HepG2 (cell line): ENCODE measurements around the gene RERE. TPM values are rescaled to one million over a fixed set of nuclear protein-coding genes. Genes with fewer than 3 reads are reported as not detected.
A peak's percentile ranks its signal among the peaks of the same experiment; 100 is the strongest.

Experiments used
- ATAC-seq: fragments of 200-7000 bp; cut with Tn5 transposase; 3 replicates; pipeline ENCODE4 v1.9.1; 2020; ENCODE audit warnings: mild to moderate bottlenecking, moderate library complexity
- BruUV-seq: library from RNA; stranded (reverse); fragments of 400-500 nt; replicated peaks from 2 replicates; lab custom pipeline; 2021; lab: Mats Ljungman, UMichigan
- CTCF ChIA-PET: fragments of 300-600 bp; formaldehyde crosslinking; extraction: SDS; loops from one replicate; lab custom pipeline; 2021; ENCODE audit warnings: low total read pairs, inconsistent platforms, low intra/inter-chr PET ratio; lab: Yijun Ruan, JAX
- POLR2A ChIA-PET: fragments of 350-600 bp; sonication (Branson Sonifier 250); formaldehyde crosslinking; loops from one replicate; lab custom pipeline; 2020; ENCODE audit warnings: antibody characterized with exemption, inconsistent platforms; lab: Yijun Ruan, JAX
- DNase-seq: peaks from one replicate; pipeline ENCODE4 v3.0.0-alpha.2; 2015; ENCODE audit warnings: low spot score
- FAIRE-seq: peaks from 3 replicates; lab custom pipeline; 2011; peaks lifted over from hg19 to GRCh38; lab: Jason Lieb, UNC
- H2AFZ ChIP-seq: one replicate; pipeline ENCODE4 v1.6.1; 2011; ENCODE audit warnings: low read length, inconsistent platforms
- H3K27ac ChIP-seq: fragments of 300-600 bp; 3 replicates; pipeline ENCODE4 v1.8.0; 2011; ENCODE audit warnings: mixed run types, mild to moderate bottlenecking, mixed read lengths, low read length, inconsistent platforms; ENCODE audit not compliant: insufficient read depth; ENCODE audit errors: extremely low read length
- H3K27me3 ChIP-seq, 2 experiments: fragments of 200-600 bp in 1 of 2; 2 replicates in 1 of 2; 3 replicates in 1 of 2; pipeline versions ENCODE4 v1.6.0 to v1.8.0; 2011; ENCODE audit warnings: low read length in 2 of 2, mild to moderate bottlenecking in 2 of 2, moderate library complexity in 2 of 2, inconsistent platforms in 1 of 2; ENCODE audit not compliant: insufficient read depth in 2 of 2, control insufficient read depth in 1 of 2
- H3K36me3 ChIP-seq, 2 experiments: fragments of 200-600 bp in 1 of 2; replicated peaks in 1 of 2; 2 replicates in 1 of 2; 3 replicates in 1 of 2; pipeline versions ENCODE4 v1.5.1 to v1.8.0; 2011; ENCODE audit warnings: low read length in 2 of 2, inconsistent platforms in 1 of 2; ENCODE audit not compliant: insufficient read depth in 2 of 2, control insufficient read depth in 1 of 2
- H3K4me1 ChIP-seq: 2 replicates; pipeline ENCODE4 v1.5.1; 2012; ENCODE audit warnings: low read length, inconsistent platforms; ENCODE audit not compliant: insufficient read depth
- H3K4me2 ChIP-seq: 2 replicates; pipeline ENCODE4 v1.6.0; 2011; ENCODE audit warnings: low read depth, low read length, inconsistent platforms
- H3K4me3 ChIP-seq, 3 experiments: fragments of 200-600 bp in 1 of 3; sonication (generic), shearing (Covaris generic) in 1 of 3; replicated peaks in 1 of 3; 2 replicates each; pipeline ENCODE4 v1.5.1; 2011 to 2016; ENCODE audit warnings: low read length in 3 of 3, inconsistent platforms in 2 of 3, low read depth in 2 of 3, mild to moderate bottlenecking in 2 of 3, control low read depth in 1 of 3, mixed read lengths in 1 of 3; ENCODE audit not compliant: insufficient read depth in 1 of 3
- H3K79me2 ChIP-seq: one replicate; pipeline ENCODE4 v1.6.1; 2011; ENCODE audit warnings: low read length, inconsistent platforms; ENCODE audit not compliant: insufficient read depth
- H3K9ac ChIP-seq: 2 replicates; pipeline ENCODE4 v1.6.0; 2011; ENCODE audit warnings: mild to moderate bottlenecking, low read depth, low read length, inconsistent platforms; ENCODE audit not compliant: insufficient read depth
- H3K9me3 ChIP-seq: 2 replicates; pipeline ENCODE4 v1.5.1; 2012; ENCODE audit warnings: mild to moderate bottlenecking, low read length
- H4K20me1 ChIP-seq: 2 replicates; pipeline ENCODE4 v1.6.0; 2011; ENCODE audit warnings: inconsistent platforms, mild to moderate bottlenecking, low read length, moderate library complexity; ENCODE audit not compliant: insufficient read depth
- AGO2 ChIP-seq: fragments of 200-400 bp; formaldehyde crosslinking; optimal IDR thresholded peaks from 2 replicates; pipeline ENCODE3; 2017; ENCODE audit warnings: mild to moderate bottlenecking, low read depth, low read length, moderate library complexity
- HNRNPUL1 ChIP-seq: fragments of 200-400 bp; formaldehyde crosslinking; IDR thresholded peaks from 2 replicates; pipeline ENCODE4 v1.6.1; 2017; ENCODE audit warnings: low read depth, mild to moderate bottlenecking, low read length, moderate library complexity
- MAFK ChIP-seq, 2 experiments: IDR thresholded peaks in 1 of 2; conservative IDR thresholded peaks in 1 of 2; 2 replicates each; pipeline ENCODE4 v1.6.1; 2011; ENCODE audit warnings: improper control_type of control experiment in 2 of 2, low read length in 2 of 2
- RBM22 ChIP-seq: fragments of 200-400 bp; formaldehyde crosslinking; optimal IDR thresholded peaks from 2 replicates; pipeline ENCODE3; 2017; ENCODE audit warnings: mild to moderate bottlenecking, low read length, moderate library complexity
- RXRA ChIP-seq: sonication (generic); formaldehyde crosslinking; IDR thresholded peaks from 2 replicates; pipeline ENCODE4 v1.5.1; 2020; ENCODE audit warnings: missing genetic modification reagents
- SALL2 ChIP-seq: sonication (generic); formaldehyde crosslinking; IDR thresholded peaks from 2 replicates; pipeline ENCODE4 v1.8.1; 2023; ENCODE audit warnings: mild to moderate bottlenecking, missing genetic modification reagents, inconsistent platforms
- SIX4 ChIP-seq: sonication (generic); formaldehyde crosslinking; IDR thresholded peaks from 2 replicates; pipeline ENCODE4 v1.4.0; 2020; ENCODE audit warnings: missing genetic modification reagents
- SPEN ChIP-seq: sonication (generic); formaldehyde crosslinking; IDR thresholded peaks from 2 replicates; pipeline ENCODE4 v1.5.1; 2020; ENCODE audit warnings: low read depth, mild to moderate bottlenecking, missing genetic modification reagents
- SUZ12 ChIP-seq: fragments of 150-350 bp; IDR thresholded peaks from 2 replicates; pipeline ENCODE4 v1.6.1; 2014; ENCODE audit warnings: low read depth, low read length
- TAF15 ChIP-seq: fragments of 200-400 bp; formaldehyde crosslinking; IDR thresholded peaks from one replicate; pipeline ENCODE4 v1.6.1; 2018; ENCODE audit warnings: mild to moderate bottlenecking, low read depth, low read length; ENCODE audit not compliant: poor library complexity, severe bottlenecking
- U2AF2 ChIP-seq: fragments of 200-400 bp; formaldehyde crosslinking; IDR thresholded peaks from 2 replicates; pipeline ENCODE4 v1.6.1; 2017; ENCODE audit warnings: low read depth, mild to moderate bottlenecking, low read length
- YY1 ChIP-seq: IDR thresholded peaks from 2 replicates; pipeline ENCODE4 v1.6.1; 2011; ENCODE audit warnings: low read length, low read depth, moderate library complexity, mild to moderate bottlenecking; ENCODE audit not compliant: insufficient read depth, insufficient replicate concordance
- ZNF460 ChIP-seq: sonication (generic); formaldehyde crosslinking; IDR thresholded peaks from 2 replicates; pipeline ENCODE4 v1.5.1; 2020; ENCODE audit warnings: missing genetic modification reagents, mild to moderate bottlenecking, borderline replicate concordance
- ZNF616 ChIP-seq: sonication (generic); formaldehyde crosslinking; IDR thresholded peaks from 2 replicates; pipeline ENCODE4 v1.5.0; 2020; ENCODE audit warnings: low read depth, mild to moderate bottlenecking, missing genetic modification reagents
- ZNF720 ChIP-seq: sonication (generic); formaldehyde crosslinking; IDR thresholded peaks from 2 replicates; pipeline ENCODE4 v1.4.0; 2020; ENCODE audit warnings: missing genetic modification reagents
- WGBS: methylation state at CpG from one replicate; pipeline ENCODE4 v1.1.6; 2017; ENCODE audit warnings: low lambda C conversion rate; 5-methylcytosine and 5-hydroxymethylcytosine counted together
- in situ Hi-C: cut with HindIII; loops from 2 replicates; pipeline ENCODE4 v1.10.0; 2017; ENCODE audit warnings: low pct_unique_long_range_greater_than_20kb; ENCODE audit not compliant: extremely low pct_ligation_motif_present
- intact Hi-C: fragments of 100-400 bp; cut with micrococcal nuclease; formaldehyde crosslinking; loops from one replicate; pipeline ENCODE4 v1.10.0; 2022; ENCODE audit not compliant: unreplicated experiment
- polyA plus RNA-seq, 8 experiments: library from polyadenylated mRNA; depleted of rRNA in 3 of 8; stranded (reverse) in 7 of 8; unstranded in 1 of 8; fragments of >200 nt; fragmentation: Illumina TruSeq in 4 of 8; extraction: Trizol in 4 of 8; gene quantifications; 2 replicates each; pipeline versions ENCODE4 v1.2.1 to v1.2.3, GENCODE V29; 2011 to 2016; ENCODE audit warnings: low read depth in 4 of 8, missing spikeins in 1 of 8, mixed read lengths in 1 of 8; ENCODE audit not compliant: insufficient read depth in 1 of 8
- total RNA-seq, 5 experiments: library from RNA; depleted of rRNA; stranded (reverse); fragments of >200 nt; fragmentation: Illumina TruSeq; extraction: Trizol; gene quantifications; 2 replicates each; pipeline ENCODE4 v1.2.3, GENCODE V29; 2016; ENCODE audit warnings: low read depth in 1 of 5
- TF ChIP-seq, protein P1 (sequence below): sonication (generic); formaldehyde crosslinking; IDR thresholded peaks from 2 replicates; pipeline ENCODE4 v1.5.1; 2020; ENCODE audit warnings: mild to moderate bottlenecking, missing genetic modification reagents, moderate library complexity
- TF ChIP-seq, protein P2 (sequence below): sonication (generic); formaldehyde crosslinking; conservative IDR thresholded peaks from 2 replicates; pipeline ENCODE4 v1.4.0; 2020; ENCODE audit warnings: missing genetic modification reagents

The RERE gene
- total and polyA plus RNA-seq, 2 of the 13 experiments (the other 11 are each of a cell fraction or from before 2014, with no cell fraction given), result 18.3 to 21.9 TPM

DNA sequence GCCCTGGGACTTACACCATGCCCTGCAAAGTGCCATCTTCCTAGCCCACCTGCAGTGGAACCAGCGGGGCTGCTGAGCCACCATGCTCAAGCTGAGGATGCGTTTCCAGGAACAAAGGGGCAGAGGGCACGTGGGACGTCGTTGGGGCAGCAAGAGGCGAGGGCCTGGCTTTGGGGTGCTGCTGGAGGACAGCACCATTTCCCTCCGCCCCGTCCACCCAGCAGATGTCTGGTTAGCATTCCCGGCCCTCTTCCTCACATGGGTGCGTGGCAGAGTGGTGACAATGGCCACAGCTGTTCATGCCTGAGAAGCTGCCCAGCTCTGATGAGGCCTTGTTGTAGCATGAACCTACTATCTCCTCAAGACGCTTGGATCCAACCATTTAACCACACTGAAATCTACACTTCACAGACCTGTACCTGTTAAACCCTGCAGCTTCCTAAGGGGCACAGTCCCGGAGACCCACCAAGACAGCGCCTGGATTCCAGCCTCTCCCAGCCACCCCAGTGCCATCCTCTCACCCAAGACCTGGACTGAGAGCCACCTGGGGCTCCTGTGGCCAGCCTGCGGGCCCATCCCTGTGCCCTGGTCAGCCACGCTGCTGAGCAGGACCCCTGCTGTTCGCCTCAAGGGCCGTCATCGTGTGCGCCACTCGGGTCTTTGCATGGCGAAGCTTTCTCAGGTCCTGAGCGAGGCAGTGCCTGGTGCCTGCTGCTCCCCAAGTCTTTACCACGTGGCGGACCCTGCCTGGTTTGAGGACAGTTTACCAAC, 466.3 kb downstream of the RERE start (continued):
- TF ChIP-seq, protein P1, sequence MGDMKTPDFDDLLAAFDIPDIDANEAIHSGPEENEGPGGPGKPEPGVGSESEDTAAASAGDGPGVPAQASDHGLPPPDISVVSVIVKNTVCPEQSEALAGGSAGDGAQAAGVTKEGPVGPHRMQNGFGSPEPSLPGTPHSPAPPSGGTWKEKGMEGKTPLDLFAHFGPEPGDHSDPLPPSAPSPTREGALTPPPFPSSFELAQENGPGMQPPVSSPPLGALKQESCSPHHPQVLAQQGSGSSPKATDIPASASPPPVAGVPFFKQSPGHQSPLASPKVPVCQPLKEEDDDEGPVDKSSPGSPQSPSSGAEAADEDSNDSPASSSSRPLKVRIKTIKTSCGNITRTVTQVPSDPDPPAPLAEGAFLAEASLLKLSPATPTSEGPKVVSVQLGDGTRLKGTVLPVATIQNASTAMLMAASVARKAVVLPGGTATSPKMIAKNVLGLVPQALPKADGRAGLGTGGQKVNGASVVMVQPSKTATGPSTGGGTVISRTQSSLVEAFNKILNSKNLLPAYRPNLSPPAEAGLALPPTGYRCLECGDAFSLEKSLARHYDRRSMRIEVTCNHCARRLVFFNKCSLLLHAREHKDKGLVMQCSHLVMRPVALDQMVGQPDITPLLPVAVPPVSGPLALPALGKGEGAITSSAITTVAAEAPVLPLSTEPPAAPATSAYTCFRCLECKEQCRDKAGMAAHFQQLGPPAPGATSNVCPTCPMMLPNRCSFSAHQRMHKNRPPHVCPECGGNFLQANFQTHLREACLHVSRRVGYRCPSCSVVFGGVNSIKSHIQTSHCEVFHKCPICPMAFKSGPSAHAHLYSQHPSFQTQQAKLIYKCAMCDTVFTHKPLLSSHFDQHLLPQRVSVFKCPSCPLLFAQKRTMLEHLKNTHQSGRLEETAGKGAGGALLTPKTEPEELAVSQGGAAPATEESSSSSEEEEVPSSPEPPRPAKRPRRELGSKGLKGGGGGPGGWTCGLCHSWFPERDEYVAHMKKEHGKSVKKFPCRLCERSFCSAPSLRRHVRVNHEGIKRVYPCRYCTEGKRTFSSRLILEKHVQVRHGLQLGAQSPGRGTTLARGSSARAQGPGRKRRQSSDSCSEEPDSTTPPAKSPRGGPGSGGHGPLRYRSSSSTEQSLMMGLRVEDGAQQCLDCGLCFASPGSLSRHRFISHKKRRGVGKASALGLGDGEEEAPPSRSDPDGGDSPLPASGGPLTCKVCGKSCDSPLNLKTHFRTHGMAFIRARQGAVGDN (CRISPR knock-in tag), result peak; percentile 39; the same call in 1 of the 2 replicates
- peak; percentile 1; the same call in 1 of the 2 replicates for TF ChIP-seq RXRA (CRISPR knock-in tag)

- ATAC-seq (no peak), FAIRE-seq (no peak), DNase-seq (no peak)
- H3K9me3 ChIP-seq, result no peaks in the 10 kb centered on the region
- POLR2A ChIA-PET, result interaction anchor here (1.2 kb wide), 1 partner anchor 323 kb away, joined by 4 read pairs; no protein-coding TSS in a partner anchor
- peaks cover 28% of the 10 kb centered on the region for H3K4me1 ChIP-seq
- no peaks in the 10 kb centered on the region for H3K79me2 ChIP-seq
- BruUV-seq, result no TSS peak
- CTCF ChIA-PET, result interaction anchor here (2.4 to 4.4 kb wide), 3 partner anchors 335 to 375 kb away, joined by 9 to 39 read pairs (median 18); no protein-coding TSS in a partner anchor
- whole genome bisulfite sequencing, result no CpG with 5 or more reads among the region's 14 CpGs
- H3K4me3 ChIP-seq, result no peak overlapping the region
- no peak overlapping the region for H3K9ac ChIP-seq
- H2AFZ ChIP-seq, result no peak overlapping the region
- peaks cover 9 to 14% of the 10 kb centered on the region in 2 experiments for H3K36me3 ChIP-seq
- peaks cover 0 to 20% of the 10 kb centered on the region in 2 experiments; a peak in 4 of 5 replicates for H3K27me3 ChIP-seq
- peaks cover 6% of the 10 kb centered on the region; the same call in 1 of the 2 replicates for H4K20me1 ChIP-seq
- H3K27ac ChIP-seq, result no peak overlapping the region
- in situ Hi-C loops, result loop anchor here (5.0 kb wide), 1 partner anchor 368 kb away; no protein-coding TSS in a partner anchor
- no peak overlapping the region for H3K4me2 ChIP-seq
- intact Hi-C loops, result loop anchor here (1.0 to 2.0 kb wide), 2 partner anchors 35 to 375 kb away; no protein-coding TSS in a partner anchor
- no peak for TF ChIP-seq YY1
- peak; percentile 74 for TF ChIP-seq AGO2
- TF ChIP-seq SUZ12, result no peak
- TF ChIP-seq ZNF460 (CRISPR knock-in tag), result no peak
- no peak for TF ChIP-seq MAFK (conservative IDR thresholded peaks at IDR 0.05 in 1 of 2, IDR thresholded peaks at IDR 0.05 in 1 of 2; ENCODE audit: low read length in 2 of 2)
- TF ChIP-seq ZNF720 (CRISPR knock-in tag), result no peak
- TF ChIP-seq TAF15, result no peak
- TF ChIP-seq HNRNPUL1, result no peak
- no peak for TF ChIP-seq ZNF616 (CRISPR knock-in tag)
- TF ChIP-seq SIX4 (CRISPR knock-in tag), result no peak
- no peak for TF ChIP-seq SALL2 (CRISPR knock-in tag)
- TF ChIP-seq SPEN (CRISPR knock-in tag), result 0 out of 2 replicates have a peak, but pooled peaks have one; percentile 2
- TF ChIP-seq, protein P2, sequence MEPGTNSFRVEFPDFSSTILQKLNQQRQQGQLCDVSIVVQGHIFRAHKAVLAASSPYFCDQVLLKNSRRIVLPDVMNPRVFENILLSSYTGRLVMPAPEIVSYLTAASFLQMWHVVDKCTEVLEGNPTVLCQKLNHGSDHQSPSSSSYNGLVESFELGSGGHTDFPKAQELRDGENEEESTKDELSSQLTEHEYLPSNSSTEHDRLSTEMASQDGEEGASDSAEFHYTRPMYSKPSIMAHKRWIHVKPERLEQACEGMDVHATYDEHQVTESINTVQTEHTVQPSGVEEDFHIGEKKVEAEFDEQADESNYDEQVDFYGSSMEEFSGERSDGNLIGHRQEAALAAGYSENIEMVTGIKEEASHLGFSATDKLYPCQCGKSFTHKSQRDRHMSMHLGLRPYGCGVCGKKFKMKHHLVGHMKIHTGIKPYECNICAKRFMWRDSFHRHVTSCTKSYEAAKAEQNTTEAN (CRISPR knock-in tag), result no peak
- TF ChIP-seq RBM22, result peak; percentile 88
- TF ChIP-seq U2AF2, result no peak
These were observed 467.5 kb downstream of the RERE start for GRCh38 chr1:8349961-8350360.
